ENCODE measurements around the gene MACO1.

Gene MACO1

DNA sequence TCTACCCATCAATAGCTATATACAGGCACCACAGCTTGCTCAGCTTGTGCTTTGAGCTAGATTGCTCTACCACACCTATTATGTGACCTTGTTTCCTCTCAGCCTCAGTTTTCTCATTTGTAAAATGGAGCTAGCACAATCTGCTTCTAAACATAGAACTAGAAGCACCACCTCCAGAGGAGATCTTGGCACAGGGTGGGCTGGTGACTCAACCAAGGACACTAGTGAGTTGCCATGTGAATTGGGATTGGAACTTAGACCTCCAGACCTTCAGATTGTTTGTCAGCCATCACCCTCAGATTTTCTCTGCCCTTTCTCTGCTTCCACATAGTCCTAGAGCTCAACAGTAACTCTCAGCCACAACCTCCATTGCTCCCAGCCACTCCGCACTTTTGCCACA is 3.0 kb upstream of the MACO1 start:
- no peak overlapping the region for H3K4me2 ChIP-seq (ENCODE audit: low read length)
- H3K56ac ChIP-seq (ENCODE audit: low read length), result no peak overlapping the region
- no peak overlapping the region for H3K23ac ChIP-seq (ENCODE audit: low read length)
- no peak overlapping the region for H2BK15ac ChIP-seq (replicated peaks; ENCODE audit: low read depth)
- peaks cover 9% of the 10 kb centered on the region for H3K79me2 ChIP-seq (ENCODE audit: control insufficient read depth, insufficient read depth, low read length)
- no peaks in the 10 kb centered on the region for H3K27me3 ChIP-seq (ENCODE audit: insufficient read depth, low read length, poor library complexity)
- no peak overlapping the region for H3K4ac ChIP-seq (ENCODE audit: low read depth, low read length)
- H3K27ac ChIP-seq (ENCODE audit: low read depth, low read length), result no peak overlapping the region
- H2BK120ac ChIP-seq (ENCODE audit: low read depth, low read length), result no peak overlapping the region
- H4K5ac ChIP-seq (ENCODE audit: low read length), result no peak overlapping the region
- H3K36me3 ChIP-seq (ENCODE audit: control insufficient read depth, insufficient read depth, low read length), result no peaks in the 10 kb centered on the region
- no peak for DNase-seq
- no peak overlapping the region for H2AK5ac ChIP-seq (ENCODE audit: low read length)
- H3K9ac ChIP-seq (ENCODE audit: low read length), result no peak overlapping the region
- no CpG with 5 or more reads among the region's 1 CpG for WGBS (ENCODE audit: extremely low coverage, insufficient coverage, low lambda C conversion rate)
- H3K4me1 ChIP-seq (ENCODE audit: control insufficient read depth, low read depth, low read length), result no peaks in the 10 kb centered on the region
- no peak overlapping the region for H3K4me3 ChIP-seq (ENCODE audit: low read length)
- H4K8ac ChIP-seq (ENCODE audit: low read depth, low read length), result no peak overlapping the region
- H2BK5ac ChIP-seq (ENCODE audit: low read length), result no peak overlapping the region
- no peak overlapping the region for H3K18ac ChIP-seq (ENCODE audit: low read length)
- peaks cover 2% of the 10 kb centered on the region for H3K79me1 ChIP-seq (ENCODE audit: low read length)

DNA sequence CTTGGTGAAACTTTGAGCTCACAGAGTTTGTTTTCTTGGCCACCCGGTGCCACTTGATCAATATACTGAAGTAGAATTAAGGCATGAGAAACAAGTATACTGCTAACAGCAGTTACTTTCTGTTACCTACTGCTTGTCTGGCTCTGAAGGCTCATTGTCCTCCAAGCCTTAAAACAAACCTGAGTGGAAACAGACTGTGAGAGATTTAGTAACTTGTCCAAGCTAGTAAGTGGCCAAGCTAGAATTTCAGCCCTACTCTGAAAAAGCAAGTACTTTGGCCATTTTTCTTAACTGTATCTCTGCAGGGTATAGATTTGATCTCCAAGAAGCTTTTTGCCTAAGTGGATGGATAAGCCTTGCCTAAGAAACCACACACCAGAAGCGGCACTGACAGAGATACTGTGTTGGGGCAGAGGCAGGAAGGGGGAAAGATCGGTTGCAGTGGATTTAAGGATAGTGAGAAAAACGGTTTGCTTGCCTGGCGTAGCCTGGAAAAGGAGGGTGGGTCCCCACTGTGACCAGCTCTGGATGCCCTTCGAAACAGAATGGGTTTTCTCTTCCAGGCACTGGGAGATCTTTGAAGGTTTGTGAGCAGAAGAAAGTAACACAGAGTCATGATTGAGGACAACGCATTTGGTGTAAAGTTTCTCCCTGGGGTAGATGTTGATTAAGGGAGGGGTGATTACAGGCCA is 2.1 kb upstream of the MACO1 start:
- H3K18ac ChIP-seq (ENCODE audit: low read length), result no peak overlapping the region
- no peak overlapping the region for H3K27ac ChIP-seq (ENCODE audit: low read depth, low read length)
- H2BK120ac ChIP-seq (ENCODE audit: low read depth, low read length), result no peak overlapping the region
- H3K79me2 ChIP-seq (ENCODE audit: control insufficient read depth, insufficient read depth, low read length), result peaks cover 14% of the 10 kb centered on the region
- H2AK5ac ChIP-seq (ENCODE audit: low read length), result no peak overlapping the region
- H4K8ac ChIP-seq (ENCODE audit: low read depth, low read length), result no peak overlapping the region
- H3K36me3 ChIP-seq (ENCODE audit: control insufficient read depth, insufficient read depth, low read length), result no peaks in the 10 kb centered on the region
- peaks cover 6% of the 10 kb centered on the region for H3K79me1 ChIP-seq (ENCODE audit: low read length)
- no peak for DNase-seq
- no peak overlapping the region for H2BK5ac ChIP-seq (ENCODE audit: low read length)
- no peak overlapping the region for H3K56ac ChIP-seq (ENCODE audit: low read length)
- no peak overlapping the region for H3K4ac ChIP-seq (ENCODE audit: low read depth, low read length)
- no peaks in the 10 kb centered on the region for H3K27me3 ChIP-seq (ENCODE audit: insufficient read depth, low read length, poor library complexity)
- no peak overlapping the region for H3K9ac ChIP-seq (ENCODE audit: low read length)
- no peak overlapping the region for H3K23ac ChIP-seq (ENCODE audit: low read length)
- H3K4me3 ChIP-seq (ENCODE audit: low read length), result no peak overlapping the region
- H2BK15ac ChIP-seq (replicated peaks; ENCODE audit: low read depth), result no peak overlapping the region
- H4K5ac ChIP-seq (ENCODE audit: low read length), result no peak overlapping the region
- H3K4me2 ChIP-seq (ENCODE audit: low read length), result no peak overlapping the region
- H3K4me1 ChIP-seq (ENCODE audit: control insufficient read depth, low read depth, low read length), result no peaks in the 10 kb centered on the region
- no CpG with 5 or more reads among the region's 7 CpGs for WGBS (ENCODE audit: extremely low coverage, insufficient coverage, low lambda C conversion rate)

DNA sequence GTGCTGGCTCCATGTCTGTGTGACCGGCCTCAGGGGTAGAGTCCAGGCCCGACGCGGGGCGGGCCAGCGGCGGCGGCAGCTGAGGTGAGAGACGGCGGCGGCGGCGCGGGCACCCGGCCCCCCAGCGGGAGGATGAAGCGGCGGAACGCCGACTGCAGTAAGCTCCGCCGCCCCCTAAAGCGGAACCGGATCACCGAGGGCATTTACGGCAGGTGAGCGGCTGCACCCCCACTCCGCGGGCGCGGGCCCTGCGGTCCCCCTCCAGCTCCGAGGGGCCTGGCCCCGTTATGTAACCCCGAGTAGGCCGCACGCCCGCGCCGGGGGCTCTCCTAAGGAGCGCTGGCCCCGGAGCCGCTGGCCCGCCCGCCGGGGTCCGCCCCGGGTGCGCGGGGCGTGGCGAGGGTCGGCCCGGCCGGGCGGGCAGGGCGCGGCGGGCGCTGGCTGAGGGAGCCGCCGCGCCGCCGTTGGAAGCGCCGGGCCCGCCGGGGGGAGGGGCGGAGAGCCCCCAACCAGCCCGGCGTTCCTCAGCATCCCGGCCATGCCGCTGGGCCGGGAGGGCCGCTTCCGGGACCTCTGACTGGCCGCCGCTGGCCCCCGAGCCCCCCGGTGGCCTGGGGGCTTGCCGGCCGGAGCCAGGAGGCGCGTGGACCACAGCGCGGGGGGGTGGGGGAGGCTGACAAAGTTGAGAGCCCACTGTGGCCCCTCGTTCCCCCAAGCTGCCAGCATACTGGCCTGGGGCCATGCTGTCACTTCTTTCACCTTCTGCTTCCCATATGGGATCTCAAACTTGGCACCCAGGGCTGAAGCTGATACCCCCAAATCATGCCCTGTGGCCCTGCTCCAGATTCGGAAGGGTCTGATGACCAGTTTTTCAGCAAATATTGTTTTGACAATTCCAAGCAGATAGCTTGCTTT is 527 bp downstream of the MACO1 start:
- no peak overlapping the region for H2BK15ac ChIP-seq (replicated peaks; ENCODE audit: low read depth)
- peak overlapping the region; percentile 54 for H2BK120ac ChIP-seq (ENCODE audit: low read depth, low read length)
- peak overlapping the region; percentile 20 for H2BK5ac ChIP-seq (ENCODE audit: low read length)
- H3K56ac ChIP-seq (ENCODE audit: low read length), result peak overlapping the region; percentile 91
- peak overlapping the region; percentile 77 for H3K4me3 ChIP-seq (ENCODE audit: low read length)
- H3K79me1 ChIP-seq (ENCODE audit: low read length), result peaks cover 6% of the 10 kb centered on the region
- peak overlapping the region; percentile 90 for H3K4ac ChIP-seq (ENCODE audit: low read depth, low read length)
- H3K4me2 ChIP-seq (ENCODE audit: low read length), result peak overlapping the region; percentile 80
- H3K23ac ChIP-seq (ENCODE audit: low read length), result no peak overlapping the region
- H3K4me1 ChIP-seq (ENCODE audit: control insufficient read depth, low read depth, low read length), result no peaks in the 10 kb centered on the region
- peak overlapping the region; percentile 83 for H3K9ac ChIP-seq (ENCODE audit: low read length)
- peaks cover 26% of the 10 kb centered on the region for H3K79me2 ChIP-seq (ENCODE audit: control insufficient read depth, insufficient read depth, low read length)
- H4K8ac ChIP-seq (ENCODE audit: low read depth, low read length), result peak overlapping the region; percentile 94
- no peaks in the 10 kb centered on the region for H3K27me3 ChIP-seq (ENCODE audit: insufficient read depth, low read length, poor library complexity)
- no peak overlapping the region for H2AK5ac ChIP-seq (ENCODE audit: low read length)
- whole genome bisulfite sequencing (ENCODE audit: extremely low coverage, insufficient coverage, low lambda C conversion rate), result no CpG with 5 or more reads among the region's 89 CpGs
- no peaks in the 10 kb centered on the region for H3K36me3 ChIP-seq (ENCODE audit: control insufficient read depth, insufficient read depth, low read length)
- H3K27ac ChIP-seq (ENCODE audit: low read depth, low read length), result peak overlapping the region; percentile 91
- peak overlapping the region; percentile 99 for H3K18ac ChIP-seq (ENCODE audit: low read length)
- peak; percentile 40 for DNase-seq
- no peak overlapping the region for H4K5ac ChIP-seq (ENCODE audit: low read length)

DNA sequence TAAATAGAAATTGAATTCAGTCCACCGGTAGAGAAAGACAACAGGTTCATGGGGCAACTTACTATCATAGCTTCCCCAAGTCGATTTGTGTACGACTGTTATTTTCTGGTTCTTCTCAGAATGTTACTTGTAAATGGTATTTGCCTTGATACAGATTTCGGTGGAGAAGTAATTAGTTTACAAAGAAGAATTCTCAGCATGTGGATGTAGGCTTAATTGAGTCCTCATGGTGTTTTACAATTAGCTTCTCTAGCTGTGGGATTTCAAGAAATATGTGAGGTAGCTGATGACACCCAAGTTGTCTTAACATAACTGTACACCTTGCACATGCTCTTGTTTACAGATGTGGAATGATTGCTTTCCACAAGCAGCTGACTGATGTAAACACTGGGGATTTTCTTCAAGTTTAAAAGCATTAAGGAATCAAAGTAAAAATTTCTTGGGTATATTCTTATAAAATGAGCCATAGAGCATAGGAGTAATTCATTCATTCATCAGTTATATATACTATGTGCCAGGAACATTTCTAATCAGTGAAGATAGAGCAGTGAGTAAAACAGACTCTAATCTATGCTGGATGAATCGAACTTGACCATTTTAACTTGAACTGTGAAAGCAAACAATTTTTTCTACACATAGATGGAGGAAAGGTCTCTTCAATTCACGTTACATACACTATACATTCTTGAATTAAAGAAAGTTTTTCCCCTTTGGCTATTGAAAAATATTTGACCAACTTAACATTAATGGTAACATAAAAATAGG is 1.4 kb downstream of the MACO1 start:
- no peak overlapping the region for H3K18ac ChIP-seq (ENCODE audit: low read length)
- no peak overlapping the region for H2BK120ac ChIP-seq (ENCODE audit: low read depth, low read length)
- no peak overlapping the region for H2BK5ac ChIP-seq (ENCODE audit: low read length)
- H3K9ac ChIP-seq (ENCODE audit: low read length), result peak overlapping the region; percentile 83
- H3K79me1 ChIP-seq (ENCODE audit: low read length), result peaks cover 11% of the 10 kb centered on the region
- H3K27ac ChIP-seq (ENCODE audit: low read depth, low read length), result no peak overlapping the region
- peak overlapping the region; percentile 80 for H3K4me2 ChIP-seq (ENCODE audit: low read length)
- H3K27me3 ChIP-seq (ENCODE audit: insufficient read depth, low read length, poor library complexity), result no peaks in the 10 kb centered on the region
- no peak overlapping the region for H3K4ac ChIP-seq (ENCODE audit: low read depth, low read length)
- no peak overlapping the region for H4K5ac ChIP-seq (ENCODE audit: low read length)
- DNase-seq, result no peak
- H3K23ac ChIP-seq (ENCODE audit: low read length), result no peak overlapping the region
- H3K36me3 ChIP-seq (ENCODE audit: control insufficient read depth, insufficient read depth, low read length), result no peaks in the 10 kb centered on the region
- H2BK15ac ChIP-seq (replicated peaks; ENCODE audit: low read depth), result no peak overlapping the region
- no peaks in the 10 kb centered on the region for H3K4me1 ChIP-seq (ENCODE audit: control insufficient read depth, low read depth, low read length)
- peaks cover 32% of the 10 kb centered on the region for H3K79me2 ChIP-seq (ENCODE audit: control insufficient read depth, insufficient read depth, low read length)
- no peak overlapping the region for H4K8ac ChIP-seq (ENCODE audit: low read depth, low read length)
- H3K4me3 ChIP-seq (ENCODE audit: low read length), result peak overlapping the region; percentile 77
- WGBS (ENCODE audit: extremely low coverage, insufficient coverage, low lambda C conversion rate), result no CpG with 5 or more reads among the region's 6 CpGs
- peak overlapping the region; percentile 91 for H3K56ac ChIP-seq (ENCODE audit: low read length)
- no peak overlapping the region for H2AK5ac ChIP-seq (ENCODE audit: low read length)

DNA sequence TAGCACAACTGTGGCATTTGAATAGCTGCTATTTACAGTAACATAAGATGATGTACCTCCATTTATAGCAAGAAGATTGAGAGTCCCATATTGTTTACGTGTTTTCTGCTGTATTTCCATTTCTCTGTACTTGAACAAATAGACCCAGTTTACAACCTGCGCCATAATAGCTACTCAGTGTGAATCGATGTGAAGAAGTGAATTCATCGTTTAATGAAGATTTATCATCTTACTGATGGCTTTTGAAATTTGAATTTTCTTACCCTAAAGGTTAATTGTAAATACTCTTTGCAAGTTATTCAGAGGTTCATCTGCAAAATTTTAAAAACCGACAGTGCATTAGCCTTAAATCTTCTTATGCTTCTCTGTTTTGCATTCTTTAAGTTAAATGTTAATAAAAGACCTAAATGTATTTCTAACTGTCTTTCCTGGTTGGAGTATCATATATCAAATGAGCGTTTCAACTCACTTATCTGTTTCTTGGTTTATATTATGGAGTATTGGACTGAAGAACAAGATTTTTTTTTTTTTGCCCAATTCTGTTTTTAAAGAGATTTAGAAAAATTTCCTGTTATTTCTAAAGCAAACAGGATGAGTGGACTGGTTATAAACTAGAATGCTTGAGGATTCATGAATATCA is 2.2 kb downstream of the MACO1 start:
- Histone ChIP-seq H4K5ac (ENCODE audit: low read length) (no peak overlapping the region), H2BK120ac (ENCODE audit: low read depth, low read length) (no peak overlapping the region), H3K4me1 (ENCODE audit: control insufficient read depth, low read depth, low read length) (no peaks in the 10 kb centered on the region), H3K4me3 (ENCODE audit: low read length) (no peak overlapping the region), H3K18ac (ENCODE audit: low read length) (no peak overlapping the region), H3K4ac (ENCODE audit: low read depth, low read length) (no peak overlapping the region), H3K36me3 (ENCODE audit: control insufficient read depth, insufficient read depth, low read length) (no peaks in the 10 kb centered on the region), H4K8ac (ENCODE audit: low read depth, low read length) (no peak overlapping the region), H3K23ac (ENCODE audit: low read length) (no peak overlapping the region), H2AK5ac (ENCODE audit: low read length) (no peak overlapping the region), H3K56ac (ENCODE audit: low read length) (no peak overlapping the region), H3K9ac (ENCODE audit: low read length) (no peak overlapping the region), H3K4me2 (ENCODE audit: low read length) (no peak overlapping the region), H3K79me2 (ENCODE audit: control insufficient read depth, insufficient read depth, low read length) (peaks cover 35% of the 10 kb centered on the region), H2BK15ac (replicated peaks; ENCODE audit: low read depth) (no peak overlapping the region), H3K27ac (ENCODE audit: low read depth, low read length) (no peak overlapping the region), H2BK5ac (ENCODE audit: low read length) (no peak overlapping the region), H3K27me3 (ENCODE audit: insufficient read depth, low read length, poor library complexity) (no peaks in the 10 kb centered on the region), H3K79me1 (ENCODE audit: low read length) (peaks cover 11% of the 10 kb centered on the region)
- no CpG with 5 or more reads among the region's 6 CpGs for WGBS (ENCODE audit: extremely low coverage, insufficient coverage, low lambda C conversion rate)
- no peak for DNase-seq
